ENCODE measurements around the gene GNAS-AS1. TPM values are rescaled to one million over a fixed set of nuclear protein-coding genes. Genes with fewer than 3 reads are reported as not detected.

GNAS-AS1 gene
- total RNA-seq, 1 experiment from 2014 or later = 1.6 TPM

DNA sequence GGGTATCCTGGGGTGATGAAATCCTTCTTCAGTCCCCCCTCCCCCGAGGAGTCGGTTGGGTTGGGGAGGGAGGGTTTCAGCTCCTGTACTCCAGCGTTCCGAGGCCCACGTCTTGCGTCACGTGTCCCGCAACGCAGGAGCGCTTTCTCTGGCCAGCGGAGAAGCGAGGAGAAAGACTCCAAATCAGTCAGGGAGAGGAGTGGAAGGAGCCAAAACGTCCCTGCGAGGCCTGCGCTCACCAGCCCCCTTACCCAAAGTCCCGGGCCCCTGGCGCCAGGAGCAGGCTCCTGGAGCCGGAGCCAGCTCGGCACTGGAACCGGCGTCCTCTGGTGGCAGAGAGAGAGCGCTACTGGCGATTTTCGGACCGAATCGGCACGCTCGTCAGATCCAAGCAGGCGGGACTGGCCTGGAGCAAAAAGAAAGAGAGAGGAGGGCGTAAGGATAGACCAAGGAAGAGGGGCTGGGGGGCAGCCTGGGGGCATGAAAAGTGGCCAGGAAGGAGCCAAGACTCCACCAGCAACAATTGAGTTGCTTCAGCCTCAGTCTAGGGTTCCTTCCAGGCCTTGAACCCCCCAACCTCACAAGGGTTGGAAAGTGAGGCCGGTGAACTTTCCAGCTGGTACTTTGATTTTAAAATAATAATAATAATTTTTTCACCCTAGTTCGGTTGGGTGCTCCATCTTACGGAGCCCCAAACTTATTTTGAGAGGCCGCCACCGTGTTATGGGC, 2.0 kb upstream of the GNAS-AS1 start, which contains the start of gene GNAS:
Gene GNAS, plus strand, starts transcription at position 174 of the 729 bp plus-strand sequence.
- Mint-ChIP-seq H3K4me1 (ENCODE audit: insufficient read depth, unreplicated experiment) (peaks cover 21% of the 10 kb centered on the region), H3K4me3 (ENCODE audit: unreplicated experiment) (peak within 1 kb of the TSS; percentile 88), H3K27me3 (ENCODE audit: insufficient read depth, unreplicated experiment) (peaks cover 45% of the 10 kb centered on the region), H3K9me3 (ENCODE audit: unreplicated experiment) (no peaks in the 10 kb centered on the region), H3K27ac (ENCODE audit: low read depth, unreplicated experiment) (no peak within 1 kb of the TSS), H3K36me3 (ENCODE audit: insufficient read depth, unreplicated experiment) (no peaks in the 10 kb centered on the region)
- peak; percentile 44 for DNase-seq (ENCODE audit: unreplicated experiment)
- TF ChIP-seq, protein P1, sequence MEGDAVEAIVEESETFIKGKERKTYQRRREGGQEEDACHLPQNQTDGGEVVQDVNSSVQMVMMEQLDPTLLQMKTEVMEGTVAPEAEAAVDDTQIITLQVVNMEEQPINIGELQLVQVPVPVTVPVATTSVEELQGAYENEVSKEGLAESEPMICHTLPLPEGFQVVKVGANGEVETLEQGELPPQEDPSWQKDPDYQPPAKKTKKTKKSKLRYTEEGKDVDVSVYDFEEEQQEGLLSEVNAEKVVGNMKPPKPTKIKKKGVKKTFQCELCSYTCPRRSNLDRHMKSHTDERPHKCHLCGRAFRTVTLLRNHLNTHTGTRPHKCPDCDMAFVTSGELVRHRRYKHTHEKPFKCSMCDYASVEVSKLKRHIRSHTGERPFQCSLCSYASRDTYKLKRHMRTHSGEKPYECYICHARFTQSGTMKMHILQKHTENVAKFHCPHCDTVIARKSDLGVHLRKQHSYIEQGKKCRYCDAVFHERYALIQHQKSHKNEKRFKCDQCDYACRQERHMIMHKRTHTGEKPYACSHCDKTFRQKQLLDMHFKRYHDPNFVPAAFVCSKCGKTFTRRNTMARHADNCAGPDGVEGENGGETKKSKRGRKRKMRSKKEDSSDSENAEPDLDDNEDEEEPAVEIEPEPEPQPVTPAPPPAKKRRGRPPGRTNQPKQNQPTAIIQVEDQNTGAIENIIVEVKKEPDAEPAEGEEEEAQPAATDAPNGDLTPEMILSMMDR (IDR thresholded peaks at IDR 0.05; ENCODE audit: unreplicated experiment) = peak; percentile 51
- BruUV-seq (replicated peaks) = no TSS peak
- intact Hi-C loops (cut with micrococcal nuclease) = loop anchor here (1.0 to 5.0 kb wide), 2 partner anchors 200 to 615 kb away; partner anchors contain the start of gene STX16
- ChIA-PET POLR2A (interaction anchor here (0.5 to 1.3 kb wide), 4 partner anchors 55 to 371 kb away, joined by 3 to 5 read pairs (median 3); partner anchors contain the start of gene STX16), CTCF (interaction anchor here (0.5 to 3.2 kb wide), 23 partner anchors 9 to 1211 kb away, joined by 3 to 21 read pairs (median 3); partner anchors contain the start of gene STX16)

DNA sequence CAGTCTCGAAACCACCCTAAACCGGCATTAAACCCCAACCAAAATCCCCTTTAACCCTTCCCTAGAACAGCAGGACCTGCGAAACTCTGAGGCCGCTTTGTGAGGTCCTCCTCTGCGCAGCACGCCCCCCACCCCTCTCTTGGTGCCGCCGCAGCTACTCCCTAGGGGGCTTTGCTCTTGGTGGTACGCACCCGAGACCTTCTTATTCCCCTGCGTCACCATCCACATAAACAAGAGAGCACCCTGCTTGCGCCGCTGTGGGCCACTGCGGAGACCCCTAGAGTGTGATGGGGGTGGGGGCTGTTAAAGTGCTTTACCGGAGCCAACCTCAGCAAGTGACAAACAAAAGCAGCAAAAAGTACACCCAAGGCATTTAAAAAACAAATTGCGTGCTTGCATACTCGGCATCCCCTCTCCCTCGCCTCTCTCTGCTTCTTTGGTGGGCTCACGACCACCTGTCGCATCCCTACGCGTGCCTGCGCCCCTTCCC, 1.3 kb upstream of the GNAS-AS1 start:
- Mint-ChIP-seq H3K4me1 (ENCODE audit: insufficient read depth, unreplicated experiment) (peaks cover 21% of the 10 kb centered on the region), H3K9me3 (ENCODE audit: unreplicated experiment) (no peaks in the 10 kb centered on the region), H3K27ac (ENCODE audit: low read depth, unreplicated experiment) (no peak overlapping the region), H3K27me3 (ENCODE audit: insufficient read depth, unreplicated experiment) (peaks cover 42% of the 10 kb centered on the region), H3K36me3 (ENCODE audit: insufficient read depth, unreplicated experiment) (no peaks in the 10 kb centered on the region), H3K4me3 (ENCODE audit: unreplicated experiment) (peak overlapping the region; percentile 88)
- BruUV-seq (replicated peaks) = no TSS peak
- intact Hi-C loops (cut with micrococcal nuclease) = loop anchor here (1.0 to 5.0 kb wide), 2 partner anchors 200 to 615 kb away; partner anchors contain the start of gene STX16
- TF ChIP-seq, protein P1 (IDR thresholded peaks at IDR 0.05; ENCODE audit: unreplicated experiment) = no peak
- no peak for DNase-seq (ENCODE audit: unreplicated experiment)
- CTCF ChIA-PET = interaction anchor here (0.5 to 3.2 kb wide), 21 partner anchors 8 to 1211 kb away, joined by 3 to 21 read pairs (median 4); partner anchors contain the start of gene STX16
- POLR2A ChIA-PET = interaction anchor here (0.5 to 1.5 kb wide), 6 partner anchors 56 to 632 kb away, joined by 3 to 6 read pairs (median 3); partner anchors contain the start of gene STX16

- TF ChIP-seq, protein P1 (IDR thresholded peaks at IDR 0.05; ENCODE audit: unreplicated experiment) = no peak
- Mint-ChIP-seq H3K27ac (ENCODE audit: low read depth, unreplicated experiment) (peak overlapping the region; percentile 81), H3K4me3 (ENCODE audit: unreplicated experiment) (peak overlapping the region; percentile 88), H3K4me1 (ENCODE audit: insufficient read depth, unreplicated experiment) (peaks cover 21% of the 10 kb centered on the region), H3K27me3 (ENCODE audit: insufficient read depth, unreplicated experiment) (peaks cover 42% of the 10 kb centered on the region), H3K36me3 (ENCODE audit: insufficient read depth, unreplicated experiment) (no peaks in the 10 kb centered on the region), H3K9me3 (ENCODE audit: unreplicated experiment) (no peaks in the 10 kb centered on the region)
- POLR2A ChIA-PET = interaction anchor here (0.5 to 1.5 kb wide), 3 partner anchors 32 to 633 kb away, joined by 3 to 6 read pairs (median 3); partner anchors contain the start of gene STX16
- no peak for DNase-seq (ENCODE audit: unreplicated experiment)
- BruUV-seq (replicated peaks) = no TSS peak
- CTCF ChIA-PET = interaction anchor here (0.6 to 3.2 kb wide), 13 partner anchors 8 to 613 kb away, joined by 3 to 21 read pairs (median 4); partner anchors contain the start of gene STX16
- intact Hi-C loops (cut with micrococcal nuclease) = loop anchor here (5.0 kb wide), 1 partner anchor 199 kb away; the partner anchor contains the start of gene STX16
Observed at GRCh38 chr20:58851221-58851968, 693 bp upstream of the GNAS-AS1 start.
